NCI-H1930 (cell line): ENCODE data around the gene CSNK1G1.
"Not testable (repeated sequence)": the region's sequence is repeated elsewhere in the genome, so short reads cannot be mapped to it uniquely, and the experiment has no call there.

Source experiments
- DNase-seq, 2 experiments: peaks; one replicate each; lab custom pipeline; 2025; lab: John Stamatoyannopoulos, UW

Gene CSNK1G1

GRCh38 chr15:64237677-64238076 is 118.3 kb downstream of the CSNK1G1 start:
- DNase-seq: no peak

- DNase-seq: no peak
Observed at GRCh38 chr15:64236156-64236894, 119.6 kb downstream of the CSNK1G1 start.

DNA sequence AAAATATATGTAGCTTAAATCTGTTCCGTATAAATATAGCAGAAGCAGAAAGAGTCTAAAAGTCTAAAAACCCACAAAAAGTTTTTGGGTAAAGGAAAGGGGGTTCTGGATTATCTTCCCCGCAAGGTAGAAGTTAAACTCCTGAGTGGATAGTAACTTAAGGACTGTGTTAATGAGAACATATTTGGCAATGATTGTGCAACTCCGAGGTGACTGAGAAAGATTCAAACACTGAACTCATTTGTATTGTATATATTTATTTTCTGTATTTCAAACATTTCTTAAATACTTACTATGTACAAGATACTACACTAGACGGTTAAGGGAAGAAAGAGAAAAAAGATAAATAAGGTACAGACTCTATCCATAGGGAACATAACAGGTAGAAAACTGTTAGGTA is 120.4 kb downstream of the CSNK1G1 start:
- no peak for DNase-seq

DNA sequence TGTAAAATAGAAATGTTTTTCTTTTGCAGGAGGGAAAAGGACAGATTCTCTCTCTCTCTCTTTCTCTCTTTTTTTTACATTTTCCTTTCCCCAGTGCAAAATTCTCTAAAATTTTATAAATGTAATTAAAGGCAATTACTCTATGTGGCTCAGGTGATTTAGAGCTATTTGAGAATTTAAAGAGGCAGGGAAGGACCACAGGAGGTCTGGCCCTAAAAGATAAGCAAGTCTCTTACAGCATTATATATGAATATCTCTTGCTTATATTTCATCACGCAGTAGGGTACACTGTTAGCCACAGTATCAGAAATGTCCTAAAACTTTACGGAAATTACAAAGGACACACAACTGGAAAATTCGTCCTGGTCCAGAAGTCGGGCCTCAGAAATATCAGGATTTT is 122.7 kb downstream of the CSNK1G1 start:
- no peak for DNase-seq

GRCh38 chr15:64232400-64232799 is 123.6 kb downstream of the CSNK1G1 start:
- no peak for DNase-seq

GRCh38 chr15:64229129-64229724 is 126.7 kb downstream of the CSNK1G1 start:
- no peak for DNase-seq

- no peak for DNase-seq
Observed at GRCh38 chr15:64225804-64226203, 130.2 kb downstream of the CSNK1G1 start.

GRCh38 chr15:64224511-64224910 is 131.5 kb downstream of the CSNK1G1 start:
- peak in 1 of 2 experiments; percentile 50 for DNase-seq

DNA sequence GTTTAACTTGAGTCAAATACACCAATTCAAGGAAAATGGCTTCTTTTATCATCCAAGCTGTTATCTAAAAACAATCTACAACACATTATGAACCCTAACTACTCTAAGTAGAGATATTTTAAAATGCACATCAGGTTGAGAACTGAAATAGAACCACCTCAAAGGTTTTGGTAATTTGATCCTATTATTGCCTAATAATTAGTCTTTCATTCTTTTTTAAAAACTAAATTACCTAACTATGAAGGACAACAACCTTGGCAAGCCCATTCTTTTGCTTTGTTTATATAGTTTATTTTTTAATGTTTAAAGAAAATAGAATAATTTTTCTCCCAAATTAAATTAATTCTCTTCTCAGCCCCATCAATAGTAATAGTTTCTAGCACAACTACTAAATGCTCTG is 132.1 kb downstream of the CSNK1G1 start:
- DNase-seq: peak in 1 of 2 experiments; percentile 28

DNA sequence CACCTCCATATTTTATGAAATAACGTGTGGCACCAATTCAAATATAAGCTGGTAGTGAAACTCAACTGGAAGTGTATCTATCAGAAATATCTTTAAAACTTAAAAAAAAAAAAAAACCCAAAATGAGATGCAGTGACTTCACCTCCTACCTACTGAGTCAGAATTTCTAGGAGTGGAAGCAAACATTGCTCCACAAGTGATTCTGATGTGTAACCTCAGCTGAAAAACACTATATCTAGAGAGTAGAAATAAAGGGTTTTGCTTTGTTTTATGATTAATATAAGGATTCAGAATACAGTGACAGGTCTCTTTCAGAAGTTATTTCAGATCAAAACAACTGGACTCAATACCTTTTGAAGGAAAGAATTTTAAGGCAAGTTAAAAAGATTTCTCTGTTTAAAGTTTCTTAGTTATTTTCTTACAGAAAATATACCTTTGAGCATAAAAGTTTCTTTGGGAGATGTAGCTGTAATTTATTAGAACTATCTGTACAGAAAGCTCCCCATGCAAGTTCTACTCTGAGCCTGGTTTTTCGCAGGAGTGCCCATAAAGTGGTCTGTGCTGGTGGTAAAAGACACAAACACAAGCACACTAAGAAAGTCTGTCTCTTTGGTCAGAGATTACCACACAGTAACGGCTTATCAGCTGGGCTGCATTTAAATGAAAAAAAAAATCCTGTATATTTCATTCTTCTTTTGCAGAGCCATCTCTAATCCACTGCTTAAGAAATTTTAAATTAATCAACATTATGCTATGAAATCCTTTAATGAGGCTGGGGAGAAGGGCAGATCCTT is 133.2 kb downstream of the CSNK1G1 start:
- DNase-seq: no peak

DNA sequence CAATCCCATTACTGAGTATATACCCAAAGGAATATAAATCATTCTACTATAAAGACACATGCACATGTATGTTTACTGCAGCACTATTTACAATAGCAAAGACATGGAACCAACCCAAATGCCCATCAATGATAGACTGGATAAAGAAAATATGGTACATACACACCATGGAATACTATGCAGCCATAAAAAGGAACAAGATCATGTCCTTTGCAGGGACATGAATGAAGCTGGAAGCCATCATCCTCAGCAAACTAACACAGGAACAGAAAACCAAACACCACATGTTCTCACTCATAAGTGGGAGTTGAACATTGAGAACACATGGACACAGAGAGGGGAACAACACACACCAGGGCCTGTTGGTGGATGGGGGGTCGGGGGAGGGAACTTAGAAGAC is 134.1 kb downstream of the CSNK1G1 start:
- not testable (repeated sequence) for DNase-seq

GRCh38 chr15:64217429-64217750 is 138.6 kb downstream of the CSNK1G1 start:
- DNase-seq: not testable (repeated sequence)

DNA sequence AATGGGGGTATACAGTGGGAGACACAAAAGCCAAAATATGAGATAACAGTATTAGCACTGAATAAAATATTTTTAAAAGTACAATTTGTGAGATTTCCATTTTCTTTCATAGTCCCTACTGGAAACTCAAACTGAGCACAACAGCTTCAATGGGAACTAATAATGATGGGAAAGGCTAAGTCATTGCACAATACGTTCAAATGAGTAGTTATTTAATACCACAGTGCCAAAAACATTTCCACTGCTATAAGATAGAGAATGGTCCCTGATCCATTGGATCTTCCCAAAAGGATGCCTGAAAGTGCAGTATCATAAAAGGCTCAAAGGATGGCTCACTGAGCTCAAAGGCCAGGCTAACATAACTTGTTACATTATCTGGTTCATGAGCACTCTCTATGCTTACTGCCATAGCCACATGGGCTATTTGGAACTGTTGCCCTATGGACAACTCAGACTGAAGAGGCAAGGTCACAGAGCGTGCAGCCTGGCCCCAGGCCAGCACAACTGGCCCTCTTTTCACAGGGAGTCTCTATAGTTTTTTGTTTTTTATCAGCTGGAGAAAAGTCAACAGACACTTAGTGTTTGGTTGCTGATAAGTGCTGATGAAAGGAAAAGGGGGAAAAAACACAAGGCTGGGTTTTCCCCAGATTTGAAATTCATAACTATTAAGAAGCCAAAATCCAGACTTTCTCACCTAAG is 139.1 kb downstream of the CSNK1G1 start:
- DNase-seq: no peak

GRCh38 chr15:64216196-64216595 is 139.8 kb downstream of the CSNK1G1 start:
- no peak for DNase-seq

GRCh38 chr15:64213646-64214045 is 142.3 kb downstream of the CSNK1G1 start:
- DNase-seq: no peak

DNA sequence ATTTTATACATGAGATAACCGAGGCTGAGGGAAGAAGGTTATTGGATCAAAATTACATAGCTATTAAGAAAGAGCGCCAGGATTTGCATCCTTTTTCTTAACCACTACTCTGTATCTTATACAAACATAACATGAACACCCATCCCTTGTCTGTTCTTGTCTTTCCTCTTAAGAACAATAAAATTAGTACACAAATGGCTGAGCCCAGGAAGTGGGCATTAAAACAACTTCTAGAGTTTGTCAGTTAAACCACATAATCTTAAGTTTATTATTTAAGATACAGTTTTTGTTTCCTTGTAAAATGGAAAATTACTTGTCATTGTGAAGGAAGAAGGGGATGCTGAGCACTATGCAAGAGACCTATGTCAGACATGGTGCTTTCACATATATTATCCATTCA is 144.3 kb downstream of the CSNK1G1 start:
- DNase-seq: no peak

GRCh38 chr15:64210371-64210770 is 145.6 kb downstream of the CSNK1G1 start:
- DNase-seq: no peak

GRCh38 chr15:64209680-64210334 is 146.2 kb downstream of the CSNK1G1 start:
- no peak for DNase-seq

GRCh38 chr15:64205202-64205601 is 150.8 kb downstream of the CSNK1G1 start:
- no peak for DNase-seq

DNA sequence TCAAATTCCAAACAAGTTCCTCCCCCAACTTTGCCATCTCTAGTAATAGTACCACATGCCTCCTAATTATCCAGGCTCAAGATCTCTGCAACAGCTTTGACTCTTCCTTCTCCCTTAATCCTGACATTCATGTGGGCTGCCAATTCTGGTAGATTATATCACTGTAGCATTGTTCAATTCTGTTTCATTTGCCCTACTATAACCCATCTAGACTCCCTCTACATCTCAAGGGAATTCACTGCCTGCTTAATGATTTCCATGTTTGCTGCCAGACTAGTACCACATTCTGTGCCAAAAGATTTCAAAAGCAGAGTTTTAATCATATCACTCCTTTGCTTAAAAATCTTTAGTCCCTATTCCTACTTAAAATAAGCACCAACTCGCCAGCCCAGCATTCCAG is 158.5 kb downstream of the CSNK1G1 start:
- DNase-seq: no peak

DNA sequence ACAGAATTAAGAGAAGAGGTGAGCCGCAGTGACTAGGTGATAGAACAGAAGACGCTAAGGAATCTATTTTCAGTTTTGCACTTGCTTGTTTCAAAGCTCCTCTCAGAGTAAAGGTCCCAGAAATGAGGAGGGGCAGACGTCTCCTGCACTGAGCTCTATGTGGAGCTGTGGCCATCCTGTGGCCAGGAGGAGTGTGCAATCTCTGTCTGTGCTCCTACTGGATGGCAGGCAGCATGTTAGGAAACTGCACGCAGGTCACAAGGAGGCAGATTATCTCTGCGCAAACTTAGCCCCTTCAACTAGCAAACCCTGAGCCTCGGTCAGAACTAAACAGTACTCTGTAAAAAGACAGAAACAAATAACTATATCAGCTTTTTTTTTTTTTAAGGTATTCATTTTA is 162.0 kb downstream of the CSNK1G1 start:
- no peak for DNase-seq
